Astrocyte (in vitro differentiated cells and primary cell): ENCODE measurements around the gene HDAC10. TPM values are rescaled to one million over a fixed set of nuclear protein-coding genes. Genes with fewer than 3 reads are reported as not detected.
A peak's percentile ranks its signal among the peaks of the same experiment; 100 is the strongest.

Experiments
- DNase-seq: peaks from one replicate; pipeline ENCODE4 v3.0.0-alpha.2; 2010; ENCODE audit warnings: low read depth
- FAIRE-seq: peaks from 2 replicates; lab custom pipeline; 2011; peaks lifted over from hg19 to GRCh38; lab: Jason Lieb, UNC
- H2AFZ ChIP-seq: 2 replicates; pipeline ENCODE4 v1.6.0; 2012; ENCODE audit warnings: low read depth, low read length, inconsistent platforms
- H3K27ac ChIP-seq: 2 replicates; pipeline ENCODE4 v1.5.1; 2011; ENCODE audit warnings: low read depth, low read length, inconsistent platforms
- H3K27me3 ChIP-seq: 2 replicates; pipeline ENCODE4 v1.6.0; 2011; ENCODE audit warnings: low read length, inconsistent platforms; ENCODE audit not compliant: insufficient read depth
- H3K36me3 ChIP-seq: 2 replicates; pipeline ENCODE4 v1.5.1; 2011; ENCODE audit warnings: low read length, inconsistent platforms; ENCODE audit not compliant: insufficient read depth
- H3K4me1 ChIP-seq: 2 replicates; pipeline ENCODE4 v1.5.1; 2011; ENCODE audit warnings: low read length, inconsistent platforms; ENCODE audit not compliant: insufficient read depth
- H3K4me2 ChIP-seq: 2 replicates; pipeline ENCODE4 v1.6.0; 2012; ENCODE audit warnings: low read length, inconsistent platforms
- H3K4me3 ChIP-seq: 2 replicates; pipeline ENCODE4 v1.5.1; 2011; ENCODE audit warnings: low read depth, mild to moderate bottlenecking, low read length, inconsistent platforms; ENCODE audit not compliant: insufficient read depth
- H3K79me2 ChIP-seq: 2 replicates; pipeline ENCODE4 v1.6.0; 2012; ENCODE audit warnings: mild to moderate bottlenecking, low read length, inconsistent platforms; ENCODE audit not compliant: insufficient read depth
- H3K9ac ChIP-seq: 2 replicates; pipeline ENCODE4 v1.6.0; 2012; ENCODE audit warnings: mild to moderate bottlenecking, low read length, inconsistent platforms
- H3K9me3 ChIP-seq: 2 replicates; pipeline ENCODE4 v1.5.1; 2012; ENCODE audit warnings: low read depth, mild to moderate bottlenecking, low read length, inconsistent platforms; ENCODE audit not compliant: insufficient read depth
- H4K20me1 ChIP-seq: 2 replicates; pipeline ENCODE4 v1.6.0; 2012; ENCODE audit warnings: low read length, inconsistent platforms; ENCODE audit not compliant: insufficient read depth
- H3K27ac Mint-ChIP-seq: one replicate; pipeline ENCODE4 v1.8.0; 2021; ENCODE audit warnings: mild to moderate bottlenecking, mixed read lengths; ENCODE audit not compliant: unreplicated experiment
- H3K27me3 Mint-ChIP-seq: one replicate; pipeline ENCODE4 v1.8.0; 2021; ENCODE audit warnings: low read depth, mixed read lengths; ENCODE audit not compliant: unreplicated experiment
- H3K36me3 Mint-ChIP-seq: one replicate; pipeline ENCODE4 v1.8.0; 2021; ENCODE audit warnings: low read depth, mixed read lengths; ENCODE audit not compliant: unreplicated experiment
- H3K4me1 Mint-ChIP-seq: one replicate; pipeline ENCODE4 v1.8.0; 2021; ENCODE audit warnings: low read depth, mixed read lengths; ENCODE audit not compliant: unreplicated experiment
- H3K4me3 Mint-ChIP-seq: one replicate; pipeline ENCODE4 v1.8.0; 2021; ENCODE audit warnings: mild to moderate bottlenecking, moderate library complexity, mixed read lengths; ENCODE audit not compliant: unreplicated experiment
- H3K9me3 Mint-ChIP-seq: one replicate; pipeline ENCODE4 v1.8.0; 2021; ENCODE audit warnings: mild to moderate bottlenecking, mixed read lengths; ENCODE audit not compliant: unreplicated experiment
- CTCF ChIP-seq: IDR thresholded peaks from 2 replicates; pipeline ENCODE4 v1.5.1; 2011; ENCODE audit warnings: low read depth, mild to moderate bottlenecking, inconsistent platforms, low read length, moderate library complexity; ENCODE audit not compliant: insufficient read depth
- EZH2 ChIP-seq: IDR thresholded peaks from 2 replicates; pipeline ENCODE4 v1.6.1; 2012; ENCODE audit warnings: mild to moderate bottlenecking, low read length, inconsistent platforms; ENCODE audit not compliant: insufficient read depth
- total RNA-seq: library from RNA; stranded (reverse); gene quantifications from 2 replicates; pipeline ENCODE4 v1.2.1, GENCODE V29; 2021

HDAC10 gene
- total RNA-seq, 1 donor from 2014 or later = 46.5 TPM

DNA sequence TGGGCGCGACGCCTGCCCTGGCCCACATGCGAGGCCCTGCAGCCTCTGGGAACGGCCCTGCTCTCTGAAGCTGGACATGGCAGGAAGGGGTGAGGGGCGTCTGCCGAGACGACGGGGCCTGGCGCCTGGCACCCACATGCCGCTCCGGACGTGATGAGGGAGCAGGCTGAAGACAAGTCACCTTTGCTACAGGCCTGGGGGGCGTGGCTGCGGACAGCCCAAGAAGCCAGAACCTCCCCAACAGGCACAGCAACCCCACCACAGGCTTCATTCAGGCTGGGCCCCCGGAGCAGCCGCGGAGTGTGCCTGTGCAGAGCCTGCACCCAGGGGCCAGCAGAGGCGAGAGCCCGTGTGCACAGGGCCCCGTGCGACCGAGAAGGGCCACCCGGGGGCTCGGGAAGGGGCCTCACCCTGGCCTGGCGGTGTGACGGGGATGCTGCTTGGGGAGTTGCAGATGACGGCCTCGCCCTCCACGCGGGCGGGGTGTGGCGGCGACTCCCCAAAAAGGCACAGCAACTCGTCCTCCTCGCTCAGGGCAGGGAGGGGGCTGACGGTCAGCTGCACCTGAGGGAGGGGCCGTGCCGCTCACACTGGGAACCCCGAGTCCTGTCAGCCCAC, 35.7 kb upstream of the HDAC10 start:
- H4K20me1 ChIP-seq = peaks cover 68% of the 10 kb centered on the region
- no peak overlapping the region for H3K4me3 ChIP-seq
- H3K9me3 Mint-ChIP-seq = no peaks in the 10 kb centered on the region
- H2AFZ ChIP-seq = no peak overlapping the region
- peaks cover 6% of the 10 kb centered on the region for H3K4me1 Mint-ChIP-seq
- H3K27ac Mint-ChIP-seq = no peak overlapping the region
- DNase-seq (no peak), FAIRE-seq (no peak)
- H3K27me3 ChIP-seq = no peaks in the 10 kb centered on the region
- H3K4me3 Mint-ChIP-seq = no peak overlapping the region
- no peaks in the 10 kb centered on the region for H3K27me3 Mint-ChIP-seq
- H3K9me3 ChIP-seq = no peaks in the 10 kb centered on the region
- TF ChIP-seq EZH2 (no peak), CTCF (no peak)
- peaks cover 14% of the 10 kb centered on the region for H3K4me1 ChIP-seq
- peaks cover 11% of the 10 kb centered on the region for H3K36me3 ChIP-seq
- no peak overlapping the region for H3K27ac ChIP-seq
- H3K79me2 ChIP-seq = peaks cover 64% of the 10 kb centered on the region
- no peak overlapping the region for H3K9ac ChIP-seq
- no peaks in the 10 kb centered on the region for H3K36me3 Mint-ChIP-seq
- no peak overlapping the region for H3K4me2 ChIP-seq

DNA sequence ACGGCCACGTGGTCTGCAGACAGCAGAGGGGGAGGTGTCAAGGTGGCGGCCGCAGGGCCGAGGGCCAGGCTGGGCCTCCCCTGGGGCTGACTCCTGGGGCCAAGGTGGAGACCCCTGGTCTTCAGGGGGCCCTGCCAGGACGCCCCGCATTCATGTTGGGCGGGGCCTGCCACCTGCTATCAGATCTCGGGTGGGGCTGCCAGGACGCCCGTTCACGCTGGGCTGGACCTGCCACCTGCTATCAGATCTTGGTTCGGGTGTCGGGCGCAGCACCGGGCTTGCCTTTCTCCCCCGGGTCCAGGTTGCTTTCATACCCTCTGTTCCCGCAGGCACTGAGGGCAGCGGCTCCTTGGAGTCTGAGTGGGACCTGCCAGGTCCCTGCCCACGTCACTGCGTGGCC, 35.2 kb upstream of the HDAC10 start:
- Histone ChIP-seq H3K27ac (no peak overlapping the region), H3K36me3 (peaks cover 12% of the 10 kb centered on the region), H4K20me1 (peaks cover 68% of the 10 kb centered on the region), H3K27me3 (no peaks in the 10 kb centered on the region), H3K9ac (no peak overlapping the region), H2AFZ (no peak overlapping the region), H3K4me3 (no peak overlapping the region), H3K4me1 (peaks cover 14% of the 10 kb centered on the region), H3K4me2 (no peak overlapping the region), H3K9me3 (no peaks in the 10 kb centered on the region), H3K79me2 (peaks cover 59% of the 10 kb centered on the region)
- no peak for FAIRE-seq
- H3K4me3 Mint-ChIP-seq = peak overlapping the region; percentile 54
- TF ChIP-seq EZH2 = no peak
- no peak for TF ChIP-seq CTCF
- no peaks in the 10 kb centered on the region for H3K36me3 Mint-ChIP-seq
- no peaks in the 10 kb centered on the region for H3K27me3 Mint-ChIP-seq
- no peak overlapping the region for H3K27ac Mint-ChIP-seq
- peaks cover 2% of the 10 kb centered on the region for H3K4me1 Mint-ChIP-seq
- H3K9me3 Mint-ChIP-seq = no peaks in the 10 kb centered on the region
- no peak for DNase-seq

DNA sequence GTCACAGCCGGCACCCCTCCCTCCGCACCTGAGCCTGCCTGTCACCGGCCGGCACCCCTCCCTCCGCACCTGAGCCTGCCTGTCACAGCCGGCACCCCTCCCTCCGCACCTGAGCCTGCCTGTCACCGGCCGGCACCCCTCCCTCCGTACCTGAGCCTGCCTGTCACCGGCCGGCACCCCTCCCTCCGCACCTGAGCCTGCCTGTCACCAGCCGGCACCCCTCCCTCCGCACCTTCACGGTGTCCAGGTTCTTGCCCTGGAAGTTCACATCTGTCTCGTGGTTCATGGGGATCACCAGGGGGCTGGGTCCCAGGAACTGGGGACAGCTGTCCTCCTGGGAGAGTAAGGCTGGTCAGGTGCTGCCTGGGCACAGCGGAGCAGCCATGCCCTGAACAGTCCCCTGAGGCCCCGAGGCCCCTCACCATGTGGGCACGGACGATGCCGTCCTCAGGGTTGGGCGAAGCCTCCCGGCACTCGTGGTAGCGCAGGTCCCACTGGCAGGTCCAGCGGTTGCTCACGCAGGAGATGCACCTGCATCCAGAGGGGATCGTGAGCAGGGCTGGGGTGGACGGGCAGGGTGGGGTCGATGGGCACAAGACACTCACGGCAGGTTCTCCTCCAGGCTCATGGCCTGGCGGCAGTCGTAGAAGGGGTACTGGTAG, 34.6 kb upstream of the HDAC10 start:
- no peaks in the 10 kb centered on the region for H3K36me3 Mint-ChIP-seq
- no peaks in the 10 kb centered on the region for H3K27me3 Mint-ChIP-seq
- Histone ChIP-seq H3K4me2 (no peak overlapping the region), H3K9me3 (no peaks in the 10 kb centered on the region), H3K27me3 (no peaks in the 10 kb centered on the region), H4K20me1 (peaks cover 66% of the 10 kb centered on the region), H3K79me2 (peaks cover 53% of the 10 kb centered on the region), H3K36me3 (peaks cover 13% of the 10 kb centered on the region), H3K4me3 (no peak overlapping the region), H3K4me1 (peaks cover 14% of the 10 kb centered on the region), H3K27ac (no peak overlapping the region), H2AFZ (no peak overlapping the region), H3K9ac (no peak overlapping the region)
- H3K4me3 Mint-ChIP-seq = peak overlapping the region; percentile 54
- TF ChIP-seq EZH2 (no peak), CTCF (no peak)
- FAIRE-seq = no peak
- no peaks in the 10 kb centered on the region for H3K9me3 Mint-ChIP-seq
- peaks cover 2% of the 10 kb centered on the region for H3K4me1 Mint-ChIP-seq
- peak overlapping the region; percentile 80 for H3K27ac Mint-ChIP-seq
- DNase-seq = no peak
